HepG2 (cell line): ENCODE measurements around the gene CIT. TPM values are rescaled to one million over a fixed set of nuclear protein-coding genes. Genes with fewer than 3 reads are reported as not detected.

ENCODE experiments used
- CREM ChIP-seq, 2 experiments: sonication (generic) in 1 of 2; formaldehyde crosslinking in 1 of 2; IDR thresholded peaks; 2 replicates each; pipeline versions ENCODE4 v1.4.0 to v1.6.1; 2016 to 2020; ENCODE audit warnings: antibody characterized with exemption in 1 of 2, mild to moderate bottlenecking in 1 of 2, missing genetic modification reagents in 1 of 2
- GABPB1 ChIP-seq: IDR thresholded peaks from 2 replicates; pipeline ENCODE4 v1.6.1; 2016; ENCODE audit warnings: mild to moderate bottlenecking, missing genetic modification reagents, moderate library complexity, missing compliant biosample characterization
- GTF2F1 ChIP-seq: fragments of 150-350 bp; IDR thresholded peaks from 2 replicates; pipeline ENCODE4 v1.6.1; 2014; ENCODE audit warnings: low read length
- IKZF4 ChIP-seq: sonication (generic); formaldehyde crosslinking; IDR thresholded peaks from 2 replicates; pipeline ENCODE4 v1.5.1; 2020; ENCODE audit warnings: borderline replicate concordance, mild to moderate bottlenecking, low read depth, missing genetic modification reagents; ENCODE audit errors: not compliant biosample characterization
- KLF9 ChIP-seq: IDR thresholded peaks from 2 replicates; pipeline ENCODE4 v1.6.1; 2016; ENCODE audit warnings: low read depth
- MEIS1 ChIP-seq: sonication (generic); formaldehyde crosslinking; IDR thresholded peaks from 2 replicates; pipeline ENCODE4 v1.9.0; 2021; ENCODE audit warnings: mild to moderate bottlenecking, missing genetic modification reagents, moderate library complexity, borderline replicate concordance
- SAP130 ChIP-seq: IDR thresholded peaks from 2 replicates; pipeline ENCODE4 v1.6.1; 2016; ENCODE audit warnings: low read depth
- SMYD3 ChIP-seq: sonication (generic); formaldehyde crosslinking; IDR thresholded peaks from 2 replicates; pipeline ENCODE4 v1.8.1; 2023; ENCODE audit warnings: mild to moderate bottlenecking, missing genetic modification reagents
- SRSF4 ChIP-seq: fragments of 200-400 bp; formaldehyde crosslinking; IDR thresholded peaks from one replicate; pipeline ENCODE4 v1.6.1; 2018; ENCODE audit warnings: mild to moderate bottlenecking, low read depth, low read length, moderate library complexity; ENCODE audit not compliant: poor library complexity, severe bottlenecking
- SRSF9 ChIP-seq: fragments of 200-400 bp; formaldehyde crosslinking; IDR thresholded peaks from 2 replicates; pipeline ENCODE4 v1.6.1; 2018; ENCODE audit warnings: borderline replicate concordance, mild to moderate bottlenecking, low read depth, low read length; ENCODE audit not compliant: insufficient read depth, poor library complexity, severe bottlenecking
- TCF7 ChIP-seq: sonication (generic); IDR thresholded peaks from 2 replicates; pipeline ENCODE4 v1.6.1; 2016; ENCODE audit warnings: antibody characterized with exemption, low read depth
- ZNF160 ChIP-seq: sonication (generic); formaldehyde crosslinking; IDR thresholded peaks from 2 replicates; pipeline ENCODE4 v1.8.0; 2022; ENCODE audit warnings: mild to moderate bottlenecking, inconsistent platforms, missing genetic modification reagents
- ZNF180 ChIP-seq: sonication (generic); formaldehyde crosslinking; IDR thresholded peaks from 2 replicates; pipeline ENCODE4 v1.4.0; 2020; ENCODE audit warnings: low read depth, missing genetic modification reagents, borderline replicate concordance
- ZNF205 ChIP-seq: IDR thresholded peaks from 2 replicates; pipeline ENCODE4 v1.6.1; 2018; ENCODE audit warnings: missing biosample characterization, missing genetic modification reagents
- ZNF225 ChIP-seq: sonication (generic); formaldehyde crosslinking; IDR thresholded peaks from 2 replicates; pipeline ENCODE4 v1.4.0; 2020; ENCODE audit warnings: mild to moderate bottlenecking, missing genetic modification reagents
- ZNF446 ChIP-seq: sonication (generic); formaldehyde crosslinking; IDR thresholded peaks from 2 replicates; pipeline ENCODE4 v1.5.0; 2020; ENCODE audit warnings: mild to moderate bottlenecking, missing genetic modification reagents
- ZNF567 ChIP-seq: sonication (generic); formaldehyde crosslinking; IDR thresholded peaks from 2 replicates; pipeline ENCODE4 v1.8.1; 2023; ENCODE audit warnings: mild to moderate bottlenecking, missing genetic modification reagents, borderline replicate concordance
- ZNF615 ChIP-seq: sonication (generic); formaldehyde crosslinking; IDR thresholded peaks from 2 replicates; pipeline ENCODE4 v1.5.0; 2020; ENCODE audit warnings: mild to moderate bottlenecking, missing genetic modification reagents, borderline replicate concordance
- ZNF747 ChIP-seq: sonication (generic); formaldehyde crosslinking; IDR thresholded peaks from 2 replicates; pipeline ENCODE4 v1.8.1; 2023; ENCODE audit warnings: missing genetic modification reagents, mild to moderate bottlenecking, borderline replicate concordance
- ZNF850 ChIP-seq: sonication (generic); formaldehyde crosslinking; conservative IDR thresholded peaks from 2 replicates; pipeline ENCODE4 v1.9.0; 2021; ENCODE audit warnings: mild to moderate bottlenecking, missing genetic modification reagents
- ZSCAN31 ChIP-seq: sonication (generic); formaldehyde crosslinking; IDR thresholded peaks from 2 replicates; pipeline ENCODE4 v1.5.0; 2020; ENCODE audit warnings: low read depth, mild to moderate bottlenecking, missing genetic modification reagents
- polyA plus RNA-seq, 8 experiments: library from polyadenylated mRNA; depleted of rRNA in 3 of 8; stranded (reverse) in 7 of 8; unstranded in 1 of 8; fragments of >200 nt; fragmentation: Illumina TruSeq in 4 of 8; extraction: Trizol in 4 of 8; gene quantifications; 2 replicates each; pipeline versions ENCODE4 v1.2.1 to v1.2.3, GENCODE V29; 2011 to 2016; ENCODE audit warnings: low read depth in 4 of 8, missing spikeins in 1 of 8, mixed read lengths in 1 of 8; ENCODE audit not compliant: insufficient read depth in 1 of 8
- total RNA-seq, 5 experiments: library from RNA; depleted of rRNA; stranded (reverse); fragments of >200 nt; fragmentation: Illumina TruSeq; extraction: Trizol; gene quantifications; 2 replicates each; pipeline ENCODE4 v1.2.3, GENCODE V29; 2016; ENCODE audit warnings: low read depth in 1 of 5
- TF ChIP-seq, protein P1 (sequence below): sonication (generic); formaldehyde crosslinking; IDR thresholded peaks from 2 replicates; pipeline ENCODE4 v1.5.0; 2020; ENCODE audit warnings: missing genetic modification reagents
- TF ChIP-seq, protein P2 (sequence below): sonication (generic); formaldehyde crosslinking; IDR thresholded peaks from 2 replicates; pipeline ENCODE4 v1.4.0; 2020; ENCODE audit warnings: low read depth, missing genetic modification reagents
- TF ChIP-seq, protein P3 (sequence below): IDR thresholded peaks from 2 replicates; pipeline ENCODE4 v1.6.1; 2016; ENCODE audit warnings: missing genetic modification reagents, missing compliant biosample characterization
- TF ChIP-seq, protein P4 (sequence below): IDR thresholded peaks from 2 replicates; pipeline ENCODE4 v1.6.1; 2016

The CIT gene
- total and polyA plus RNA-seq, 2 of the 13 experiments (the other 11 are each of a cell fraction or from before 2014, with no cell fraction given) = 7.7 to 11.7 TPM

DNA sequence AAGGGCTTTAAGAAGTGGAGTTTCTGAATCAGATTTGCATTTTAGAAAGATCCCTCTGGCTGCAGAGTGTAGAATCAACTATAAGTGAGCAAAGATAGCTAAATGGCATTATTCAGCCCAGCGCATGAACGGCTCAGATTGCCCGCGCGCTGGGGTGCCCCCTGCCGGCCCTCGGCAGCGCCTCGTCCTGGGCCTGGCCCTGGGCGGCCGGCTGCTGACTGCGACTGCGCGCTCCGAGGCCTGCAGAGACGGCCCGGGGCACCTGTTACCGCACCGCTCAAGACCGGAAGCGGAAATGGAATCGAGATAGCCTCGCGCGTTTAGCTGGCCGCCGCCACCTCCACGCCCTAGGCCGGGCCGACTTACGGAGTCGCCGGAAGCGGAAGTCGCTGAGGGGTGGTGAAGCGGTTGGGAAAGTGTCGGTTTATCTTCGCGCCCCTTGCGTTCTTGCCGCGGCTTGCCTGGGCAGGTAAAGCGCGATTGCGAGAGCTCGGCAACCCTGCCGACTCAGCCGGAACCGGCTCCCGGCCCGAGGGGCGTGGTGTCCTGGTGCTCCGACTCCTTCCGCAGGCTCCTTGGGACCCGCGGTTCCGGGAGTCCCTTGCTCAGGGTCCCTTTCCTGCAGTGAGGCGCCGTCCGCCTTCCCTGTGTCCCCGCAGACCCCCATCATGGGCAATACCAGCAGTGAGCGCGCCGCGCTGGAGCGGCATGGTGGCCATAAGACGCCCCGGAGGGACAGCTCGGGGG, 209.4 kb downstream of the CIT start, which contains the start of gene PRKAB1 (continued):
- TF ChIP-seq, protein P1, sequence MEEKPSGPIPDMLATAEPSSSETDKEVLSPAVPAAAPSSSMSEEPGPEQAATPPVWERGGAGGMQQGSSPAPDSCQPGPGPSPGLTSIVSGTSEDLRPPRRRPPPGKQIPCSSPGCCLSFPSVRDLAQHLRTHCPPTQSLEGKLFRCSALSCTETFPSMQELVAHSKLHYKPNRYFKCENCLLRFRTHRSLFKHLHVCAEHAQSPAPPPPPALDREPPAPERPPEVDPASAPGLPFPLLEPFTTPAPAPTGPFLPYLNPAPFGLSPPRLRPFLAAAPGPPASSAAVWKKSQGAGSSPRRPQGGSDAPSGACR (CRISPR knock-in tag) = no peak
- peak; percentile 54 for TF ChIP-seq CREM (IDR thresholded peaks at IDR 0.05)
- TF ChIP-seq CREM (CRISPR knock-in tag; IDR thresholded peaks at IDR 0.05) = no peak
- TF ChIP-seq TCF7 = no peak
- no peak for TF ChIP-seq SRSF9
- peak; percentile 93 for TF ChIP-seq ZSCAN31 (CRISPR knock-in tag)
- TF ChIP-seq, protein P2, sequence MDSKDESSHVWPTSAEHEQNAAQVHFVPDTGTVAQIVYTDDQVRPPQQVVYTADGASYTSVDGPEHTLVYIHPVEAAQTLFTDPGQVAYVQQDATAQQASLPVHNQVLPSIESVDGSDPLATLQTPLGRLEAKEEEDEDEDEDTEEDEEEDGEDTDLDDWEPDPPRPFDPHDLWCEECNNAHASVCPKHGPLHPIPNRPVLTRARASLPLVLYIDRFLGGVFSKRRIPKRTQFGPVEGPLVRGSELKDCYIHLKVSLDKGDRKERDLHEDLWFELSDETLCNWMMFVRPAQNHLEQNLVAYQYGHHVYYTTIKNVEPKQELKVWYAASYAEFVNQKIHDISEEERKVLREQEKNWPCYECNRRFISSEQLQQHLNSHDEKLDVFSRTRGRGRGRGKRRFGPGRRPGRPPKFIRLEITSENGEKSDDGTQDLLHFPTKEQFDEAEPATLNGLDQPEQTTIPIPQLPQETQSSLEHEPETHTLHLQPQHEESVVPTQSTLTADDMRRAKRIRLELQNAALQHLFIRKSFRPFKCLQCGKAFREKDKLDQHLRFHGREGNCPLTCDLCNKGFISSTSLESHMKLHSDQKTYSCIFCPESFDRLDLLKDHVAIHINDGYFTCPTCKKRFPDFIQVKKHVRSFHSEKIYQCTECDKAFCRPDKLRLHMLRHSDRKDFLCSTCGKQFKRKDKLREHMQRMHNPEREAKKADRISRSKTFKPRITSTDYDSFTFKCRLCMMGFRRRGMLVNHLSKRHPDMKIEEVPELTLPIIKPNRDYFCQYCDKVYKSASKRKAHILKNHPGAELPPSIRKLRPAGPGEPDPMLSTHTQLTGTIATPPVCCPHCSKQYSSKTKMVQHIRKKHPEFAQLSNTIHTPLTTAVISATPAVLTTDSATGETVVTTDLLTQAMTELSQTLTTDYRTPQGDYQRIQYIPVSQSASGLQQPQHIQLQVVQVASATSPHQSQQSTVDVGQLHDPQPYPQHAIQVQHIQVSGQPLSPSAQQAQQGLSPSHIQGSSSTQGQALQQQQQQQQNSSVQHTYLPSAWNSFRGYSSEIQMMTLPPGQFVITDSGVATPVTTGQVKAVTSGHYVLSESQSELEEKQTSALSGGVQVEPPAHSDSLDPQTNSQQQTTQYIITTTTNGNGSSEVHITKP = no peak
- peak; percentile 99 for TF ChIP-seq GABPB1 (CRISPR knock-in tag)
- no peak for TF ChIP-seq ZNF180 (CRISPR knock-in tag)
- TF ChIP-seq ZNF567 (CRISPR knock-in tag) = 0 out of 2 replicates have a peak, but pooled peaks have one; percentile 86
- TF ChIP-seq KLF9 (CRISPR knock-in tag) = 0 out of 2 replicates have a peak, but pooled peaks have one; percentile 39
- no peak; the same call in none of the 2 replicates for TF ChIP-seq ZNF205 (CRISPR knock-in tag)
- TF ChIP-seq, protein P3, sequence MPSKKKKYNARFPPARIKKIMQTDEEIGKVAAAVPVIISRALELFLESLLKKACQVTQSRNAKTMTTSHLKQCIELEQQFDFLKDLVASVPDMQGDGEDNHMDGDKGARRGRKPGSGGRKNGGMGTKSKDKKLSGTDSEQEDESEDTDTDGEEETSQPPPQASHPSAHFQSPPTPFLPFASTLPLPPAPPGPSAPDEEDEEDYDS (CRISPR knock-in tag) = peak; percentile 80
- TF ChIP-seq GTF2F1 = no peak
- no peak for TF ChIP-seq ZNF850 (CRISPR knock-in tag)
- TF ChIP-seq SAP130 = peak; percentile 96
- no peak for TF ChIP-seq SRSF4
- no peak for TF ChIP-seq ZNF446 (CRISPR knock-in tag)
- 0 out of 2 replicates have a peak, but pooled peaks have one; percentile 51 for TF ChIP-seq ZNF160
- TF ChIP-seq, protein P4, sequence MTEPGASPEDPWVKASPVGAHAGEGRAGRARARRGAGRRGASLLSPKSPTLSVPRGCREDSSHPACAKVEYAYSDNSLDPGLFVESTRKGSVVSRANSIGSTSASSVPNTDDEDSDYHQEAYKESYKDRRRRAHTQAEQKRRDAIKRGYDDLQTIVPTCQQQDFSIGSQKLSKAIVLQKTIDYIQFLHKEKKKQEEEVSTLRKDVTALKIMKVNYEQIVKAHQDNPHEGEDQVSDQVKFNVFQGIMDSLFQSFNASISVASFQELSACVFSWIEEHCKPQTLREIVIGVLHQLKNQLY = no peak
- TF ChIP-seq SMYD3 (CRISPR knock-in tag) = no peak
- TF ChIP-seq ZNF615 (CRISPR knock-in tag) = no peak
- TF ChIP-seq MEIS1 = no peak
- no peak for TF ChIP-seq IKZF4 (CRISPR knock-in tag)
- TF ChIP-seq ZNF747 (CRISPR knock-in tag) = peak; percentile 97
- TF ChIP-seq ZNF225 (CRISPR knock-in tag) = peak; percentile 88
